IMR-90 (cell line): ENCODE measurements around the gene PUS7L. TPM values are rescaled to one million over a fixed set of nuclear protein-coding genes. Genes with fewer than 3 reads are reported as not detected.

Source experiments
- ATAC-seq: fragments of 200-7000 bp; cut with Tn5 transposase; 2 replicates; pipeline ENCODE4 v1.9.1; 2020; ENCODE audit warnings: low read depth, mild to moderate bottlenecking, moderate library complexity
- BruUV-seq: library from RNA; stranded (reverse); fragments of 400-500 nt; replicated peaks from 2 replicates; lab custom pipeline; 2021; lab: Mats Ljungman, UMichigan
- CTCF ChIA-PET: fragments of 300-600 bp; formaldehyde crosslinking; extraction: SDS; loops from one replicate; lab custom pipeline; 2021; ENCODE audit warnings: antibody characterized with exemption; lab: Yijun Ruan, JAX
- POLR2A ChIA-PET: fragments of 300-600 bp; sonication (Branson Sonifier 250); formaldehyde crosslinking; loops from one replicate; lab custom pipeline; 2022; ENCODE audit warnings: antibody characterized with exemption; ENCODE audit not compliant: unreplicated experiment; lab: Charles Lee
- DNase-seq: peaks from one replicate; pipeline ENCODE4 v3.0.0; 2013
- H2AFZ ChIP-seq: replicated peaks from 2 replicates; pipeline ENCODE3; 2013; ENCODE audit warnings: low read length, mild to moderate bottlenecking; ENCODE audit not compliant: poor library complexity
- H2AK5ac ChIP-seq: 2 replicates; pipeline ENCODE4 v1.6.1; 2013; ENCODE audit warnings: low read depth, low read length, inconsistent platforms
- H2AK9ac ChIP-seq: replicated peaks from 2 replicates; pipeline ENCODE3; 2013; ENCODE audit warnings: mild to moderate bottlenecking, low read depth, low read length, moderate library complexity; ENCODE audit not compliant: poor library complexity
- H2BK120ac ChIP-seq: 2 replicates; pipeline ENCODE4 v1.6.1; 2013; ENCODE audit warnings: low read depth, low read length, inconsistent platforms
- H2BK15ac ChIP-seq: 3 replicates; pipeline ENCODE4 v1.6.1; 2013; ENCODE audit warnings: low read depth, low read length, inconsistent platforms
- H2BK20ac ChIP-seq: 2 replicates; pipeline ENCODE4 v1.6.1; 2013; ENCODE audit warnings: low read depth, mild to moderate bottlenecking, inconsistent platforms, low read length, moderate library complexity
- H2BK5ac ChIP-seq: 2 replicates; pipeline ENCODE4 v1.6.1; 2013; ENCODE audit warnings: mild to moderate bottlenecking, low read depth, low read length, inconsistent platforms; ENCODE audit not compliant: poor library complexity, severe bottlenecking
- H3K14ac ChIP-seq: replicated peaks from 2 replicates; pipeline ENCODE4 v1.6.1; 2013; ENCODE audit warnings: low read depth, low read length, inconsistent platforms
- H3K18ac ChIP-seq: 2 replicates; pipeline ENCODE4 v1.6.1; 2013; ENCODE audit warnings: low read depth, low read length, control low read depth
- H3K23ac ChIP-seq: 2 replicates; pipeline ENCODE4 v1.6.1; 2013; ENCODE audit warnings: low read depth, low read length, inconsistent platforms
- H3K27ac ChIP-seq: 2 replicates; pipeline ENCODE4 v1.5.1; 2013; ENCODE audit warnings: mild to moderate bottlenecking, control low read depth, low read length; ENCODE audit not compliant: insufficient read depth
- H3K27me3 ChIP-seq: 2 replicates; pipeline ENCODE4 v1.6.1; 2013; ENCODE audit warnings: low read length; ENCODE audit not compliant: control insufficient read depth, insufficient read depth
- H3K36me3 ChIP-seq: 2 replicates; pipeline ENCODE4 v1.6.1; 2013; ENCODE audit warnings: low read length, mixed read lengths; ENCODE audit not compliant: control insufficient read depth, insufficient read depth
- H3K4ac ChIP-seq: 2 replicates; pipeline ENCODE4 v1.6.1; 2013; ENCODE audit warnings: low read depth, low read length, inconsistent platforms
- H3K4me1 ChIP-seq: 2 replicates; pipeline ENCODE4 v1.6.1; 2013; ENCODE audit warnings: low read length, mixed read lengths; ENCODE audit not compliant: control insufficient read depth, insufficient read depth
- H3K4me2 ChIP-seq: 2 replicates; pipeline ENCODE4 v1.6.1; 2013; ENCODE audit warnings: low read depth, mild to moderate bottlenecking, control low read depth, low read length, moderate library complexity
- H3K4me3 ChIP-seq: 2 replicates; pipeline ENCODE4 v1.5.1; 2013; ENCODE audit warnings: low read depth, mild to moderate bottlenecking, control low read depth, low read length, moderate library complexity; ENCODE audit not compliant: insufficient read depth
- H3K56ac ChIP-seq: 2 replicates; pipeline ENCODE4 v1.6.1; 2013; ENCODE audit warnings: low read length, inconsistent platforms; ENCODE audit not compliant: insufficient read depth; ENCODE audit errors: extremely low read depth
- H3K79me1 ChIP-seq, 2 experiments: 2 replicates each; pipeline ENCODE4 v1.6.1; 2013; ENCODE audit warnings: low read length in 2 of 2, inconsistent platforms in 1 of 2, low read depth in 1 of 2
- H3K9ac ChIP-seq: 2 replicates; pipeline ENCODE4 v1.6.1; 2013; ENCODE audit warnings: low read depth, low read length, control low read depth
- H3K9me1 ChIP-seq: 2 replicates; pipeline ENCODE4 v1.6.1; 2013; ENCODE audit warnings: low read length, inconsistent platforms; ENCODE audit not compliant: insufficient read depth
- H3K9me3 ChIP-seq: 2 replicates; pipeline ENCODE4 v1.6.1; 2013; ENCODE audit warnings: low read length; ENCODE audit not compliant: control insufficient read depth, insufficient read depth
- H4K20me1 ChIP-seq: 2 replicates; pipeline ENCODE4 v1.6.1; 2013; ENCODE audit warnings: low read length, inconsistent platforms; ENCODE audit not compliant: insufficient read depth
- H4K5ac ChIP-seq: 2 replicates; pipeline ENCODE4 v1.6.1; 2013; ENCODE audit warnings: mild to moderate bottlenecking, low read depth, low read length, control low read depth
- H4K8ac ChIP-seq, 2 experiments: 2 replicates each; pipeline ENCODE4 v1.6.1; 2013; ENCODE audit warnings: low read depth in 2 of 2, low read length in 2 of 2, control low read depth in 1 of 2, inconsistent platforms in 1 of 2
- H4K91ac ChIP-seq: 2 replicates; pipeline ENCODE4 v1.6.1; 2013; ENCODE audit warnings: low read depth, low read length, inconsistent platforms; ENCODE audit not compliant: insufficient read depth
- BHLHE40 ChIP-seq: fragments of 150-350 bp; IDR thresholded peaks from 2 replicates; pipeline ENCODE4 v1.6.1; 2016; ENCODE audit warnings: mild to moderate bottlenecking, low read depth, low read length
- CEBPB ChIP-seq: IDR thresholded peaks from 2 replicates; pipeline ENCODE4 v1.6.1; 2012; ENCODE audit warnings: low read depth, low read length, improper control_type of control experiment
- CHD1 ChIP-seq: IDR thresholded peaks from 2 replicates; pipeline ENCODE4 v1.6.1; 2012; ENCODE audit warnings: low read depth, low read length, improper control_type of control experiment
- FOS ChIP-seq: fragments of 150-350 bp; IDR thresholded peaks from 2 replicates; pipeline ENCODE4 v1.6.1; 2016; ENCODE audit warnings: low read depth, low read length
- MAFK ChIP-seq: IDR thresholded peaks from 2 replicates; pipeline ENCODE4 v1.6.1; 2012; ENCODE audit warnings: low read depth, low read length, improper control_type of control experiment
- MAZ ChIP-seq: IDR thresholded peaks from 2 replicates; pipeline ENCODE4 v1.6.1; 2012; ENCODE audit warnings: low read depth, mild to moderate bottlenecking, low read length, improper control_type of control experiment, moderate library complexity, borderline replicate concordance
- MXI1 ChIP-seq: IDR thresholded peaks from 2 replicates; pipeline ENCODE4 v1.6.1; 2012; ENCODE audit warnings: low read depth, mild to moderate bottlenecking, low read length, moderate library complexity, borderline replicate concordance
- NFE2L2 ChIP-seq: fragments of 150-350 bp; IDR thresholded peaks from 2 replicates; pipeline ENCODE4 v1.6.1; 2016; ENCODE audit warnings: low read depth, mild to moderate bottlenecking, low read length
- RAD21 ChIP-seq: IDR thresholded peaks from 2 replicates; pipeline ENCODE4 v1.6.1; 2012; ENCODE audit warnings: low read length, improper control_type of control experiment
- RCOR1 ChIP-seq: IDR thresholded peaks from 2 replicates; pipeline ENCODE4 v1.6.1; 2012; ENCODE audit warnings: mild to moderate bottlenecking, low read length, improper control_type of control experiment; ENCODE audit not compliant: insufficient replicate concordance
- SMC3 ChIP-seq: fragments of 150-350 bp; IDR thresholded peaks from 2 replicates; pipeline ENCODE4 v1.6.1; 2016; ENCODE audit warnings: low read depth, mild to moderate bottlenecking, antibody characterized with exemption, low read length, moderate library complexity
- WGBS, 2 experiments: methylation state at CpG; one replicate each; pipeline versions ENCODE4 v1.1.5 to v1.1.7; 2013; ENCODE audit warnings: missing lambda C conversion rate in 2 of 2; ENCODE audit not compliant: insufficient read length in 1 of 2; ENCODE audit errors: extremely low coverage in 2 of 2; 5-methylcytosine and 5-hydroxymethylcytosine counted together
- dilution Hi-C: fragments of 300-500 bp; cut with HindIII; formaldehyde crosslinking; loops from one replicate; pipeline ENCODE4 v1.14.3; 2018; ENCODE audit warnings: low sequenced_read_pairs; ENCODE audit not compliant: unreplicated experiment
- in situ Hi-C: fragments of 300-500 bp; cut with MboI; formaldehyde crosslinking; loops from 3 replicates; pipeline ENCODE4 v1.14.3; 2019; ENCODE audit warnings: low sequenced_read_pairs, inconsistent platforms, mixed read lengths
- intact Hi-C: fragments of 100-400 bp; cut with micrococcal nuclease; formaldehyde crosslinking; loops from 2 replicates; pipeline ENCODE4 v1.10.0; 2022
- polyA plus RNA-seq, 3 experiments: library from polyadenylated mRNA; depleted of rRNA; stranded (reverse); fragments of >200 nt; gene quantifications; 2 replicates each; pipeline ENCODE4 v1.2.3, GENCODE V29; 2012; ENCODE audit warnings: low replicate concordance in 1 of 3
- total RNA-seq: library from RNA; depleted of rRNA; stranded (reverse); fragments of >200 nt; gene quantifications from 2 replicates; pipeline ENCODE4 v1.2.3, GENCODE V29; 2012
- TF ChIP-seq, protein P1 (sequence below): conservative IDR thresholded peaks from 2 replicates; pipeline ENCODE4 v1.5.1; 2012; ENCODE audit warnings: mild to moderate bottlenecking, low read depth, low read length, improper control_type of control experiment

Gene PUS7L
- total and polyA plus RNA-seq, 2 of the 4 experiments (the other 2 are of a cell fraction): 5.1 to 44.8 TPM

DNA sequence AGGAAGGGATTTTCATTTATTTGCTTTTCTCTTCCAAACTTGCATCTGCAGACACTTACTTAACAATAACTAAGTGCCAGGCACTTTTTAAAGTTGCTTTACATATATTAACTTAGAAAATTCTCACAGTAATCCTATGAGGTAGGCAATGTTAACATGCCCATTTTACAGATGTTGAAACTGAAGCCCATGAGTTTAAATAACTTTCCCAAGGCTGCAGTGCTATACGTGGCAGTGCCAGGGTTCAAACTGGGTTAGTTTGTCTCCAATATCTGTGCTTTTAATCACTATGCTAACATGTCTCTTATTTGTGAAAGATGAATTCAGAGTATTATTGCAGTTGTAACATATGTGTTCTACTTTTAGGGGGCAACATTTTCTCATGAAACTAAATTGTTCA is 29.9 kb downstream of the PUS7L start:
- Histone ChIP-seq H4K91ac (no peak overlapping the region), H4K5ac (no peak overlapping the region), H2BK20ac (no peak overlapping the region), H3K4me3 (no peak overlapping the region), H3K23ac (no peak overlapping the region), H3K4ac (no peak overlapping the region), H3K36me3 (no peaks in the 10 kb centered on the region), H2AK5ac (no peak overlapping the region), H3K9me3 (no peaks in the 10 kb centered on the region), H3K4me2 (no peak overlapping the region), H2AFZ (no peak overlapping the region), H3K4me1 (no peaks in the 10 kb centered on the region), H3K27me3 (no peaks in the 10 kb centered on the region), H2AK9ac (no peak overlapping the region), H3K9me1 (no peaks in the 10 kb centered on the region), H4K20me1 (no peaks in the 10 kb centered on the region), H2BK5ac (no peak overlapping the region), H3K18ac (no peak overlapping the region), H3K79me1 (no peaks in the 10 kb centered on the region), H4K8ac (no peak overlapping the region), H3K27ac (no peak overlapping the region), H2BK15ac (no peak overlapping the region), H3K14ac (no peak overlapping the region), H2BK120ac (no peak overlapping the region), H3K9ac (no peak overlapping the region), H3K56ac (no peak overlapping the region)
- in situ Hi-C loops: no loop called here
- BruUV-seq: no TSS peak
- intact Hi-C loops: loop anchor here (1.0 to 2.0 kb wide), 2 partner anchors 227 to 378 kb away; no protein-coding TSS in a partner anchor
- no peak for TF ChIP-seq BHLHE40
- no peak for TF ChIP-seq NFE2L2
- no peak for TF ChIP-seq FOS
- no peak for TF ChIP-seq MAFK
- no peak for TF ChIP-seq MAZ
- TF ChIP-seq SMC3: no peak
- no peak for TF ChIP-seq RAD21
- TF ChIP-seq MXI1: no peak
- TF ChIP-seq, protein P1, sequence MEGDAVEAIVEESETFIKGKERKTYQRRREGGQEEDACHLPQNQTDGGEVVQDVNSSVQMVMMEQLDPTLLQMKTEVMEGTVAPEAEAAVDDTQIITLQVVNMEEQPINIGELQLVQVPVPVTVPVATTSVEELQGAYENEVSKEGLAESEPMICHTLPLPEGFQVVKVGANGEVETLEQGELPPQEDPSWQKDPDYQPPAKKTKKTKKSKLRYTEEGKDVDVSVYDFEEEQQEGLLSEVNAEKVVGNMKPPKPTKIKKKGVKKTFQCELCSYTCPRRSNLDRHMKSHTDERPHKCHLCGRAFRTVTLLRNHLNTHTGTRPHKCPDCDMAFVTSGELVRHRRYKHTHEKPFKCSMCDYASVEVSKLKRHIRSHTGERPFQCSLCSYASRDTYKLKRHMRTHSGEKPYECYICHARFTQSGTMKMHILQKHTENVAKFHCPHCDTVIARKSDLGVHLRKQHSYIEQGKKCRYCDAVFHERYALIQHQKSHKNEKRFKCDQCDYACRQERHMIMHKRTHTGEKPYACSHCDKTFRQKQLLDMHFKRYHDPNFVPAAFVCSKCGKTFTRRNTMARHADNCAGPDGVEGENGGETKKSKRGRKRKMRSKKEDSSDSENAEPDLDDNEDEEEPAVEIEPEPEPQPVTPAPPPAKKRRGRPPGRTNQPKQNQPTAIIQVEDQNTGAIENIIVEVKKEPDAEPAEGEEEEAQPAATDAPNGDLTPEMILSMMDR: no peak
- no peak for TF ChIP-seq RCOR1
- TF ChIP-seq CEBPB: no peak
- no peak for TF ChIP-seq CHD1
- DNase-seq (no peak), ATAC-seq (no peak)
- WGBS, 2 experiments: no CpG with 5 or more reads among the region's 1 CpG
- dilution Hi-C loops: no loop called here
- ChIA-PET POLR2A (no interaction called here), CTCF (no interaction called here)
